ENCODE data around the gene CPNE2.
"Not testable (repeated sequence)": the region's sequence is repeated elsewhere in the genome, so short reads cannot be mapped to it uniquely, and the experiment has no call there.

The CPNE2 gene

DNA sequence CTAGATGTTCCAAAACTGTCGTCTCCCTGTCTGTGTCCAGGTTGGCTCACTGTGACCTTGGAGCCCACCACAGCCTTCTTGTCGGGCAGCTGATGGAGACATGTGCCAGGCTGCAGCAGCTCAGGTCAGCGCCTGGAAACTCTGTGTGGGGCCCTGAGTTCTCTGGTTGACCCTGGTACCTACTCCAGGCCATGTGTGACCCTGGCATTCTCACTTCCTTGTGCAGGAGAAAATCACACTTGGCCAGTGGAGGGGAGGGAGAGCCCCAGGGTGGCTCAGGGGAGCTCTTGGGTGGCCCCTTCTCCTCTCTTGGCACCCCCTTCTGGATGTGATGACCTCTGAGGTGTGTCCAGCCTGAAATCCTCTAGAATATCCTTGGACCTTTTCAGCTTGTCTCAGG lies 25.0 kb upstream of the CPNE2 start:
- no peak overlapping the region for H3K9ac ChIP-seq
- no peaks in the 10 kb centered on the region for H3K27me3 ChIP-seq (ENCODE audit: control insufficient read depth, insufficient read depth, low read length)
- no peaks in the 10 kb centered on the region for H3K4me1 ChIP-seq
- H2AFZ ChIP-seq = no peak overlapping the region
- no peak overlapping the region for H3K4me3 ChIP-seq (ENCODE audit: low read depth, low read length)
- H3K79me2 ChIP-seq = no peaks in the 10 kb centered on the region
- H3K9me3 ChIP-seq (ENCODE audit: control insufficient read depth, low read length) = no peaks in the 10 kb centered on the region
- TF ChIP-seq, protein P1, sequence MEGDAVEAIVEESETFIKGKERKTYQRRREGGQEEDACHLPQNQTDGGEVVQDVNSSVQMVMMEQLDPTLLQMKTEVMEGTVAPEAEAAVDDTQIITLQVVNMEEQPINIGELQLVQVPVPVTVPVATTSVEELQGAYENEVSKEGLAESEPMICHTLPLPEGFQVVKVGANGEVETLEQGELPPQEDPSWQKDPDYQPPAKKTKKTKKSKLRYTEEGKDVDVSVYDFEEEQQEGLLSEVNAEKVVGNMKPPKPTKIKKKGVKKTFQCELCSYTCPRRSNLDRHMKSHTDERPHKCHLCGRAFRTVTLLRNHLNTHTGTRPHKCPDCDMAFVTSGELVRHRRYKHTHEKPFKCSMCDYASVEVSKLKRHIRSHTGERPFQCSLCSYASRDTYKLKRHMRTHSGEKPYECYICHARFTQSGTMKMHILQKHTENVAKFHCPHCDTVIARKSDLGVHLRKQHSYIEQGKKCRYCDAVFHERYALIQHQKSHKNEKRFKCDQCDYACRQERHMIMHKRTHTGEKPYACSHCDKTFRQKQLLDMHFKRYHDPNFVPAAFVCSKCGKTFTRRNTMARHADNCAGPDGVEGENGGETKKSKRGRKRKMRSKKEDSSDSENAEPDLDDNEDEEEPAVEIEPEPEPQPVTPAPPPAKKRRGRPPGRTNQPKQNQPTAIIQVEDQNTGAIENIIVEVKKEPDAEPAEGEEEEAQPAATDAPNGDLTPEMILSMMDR (IDR thresholded peaks at IDR 0.05) = no peak
- no peaks in the 10 kb centered on the region for H3K36me3 ChIP-seq (ENCODE audit: control insufficient read depth, insufficient read depth, low read length)
- H3K27ac ChIP-seq = no peak overlapping the region
- no peak overlapping the region for H3K4me2 ChIP-seq (ENCODE audit: low read length)

DNA sequence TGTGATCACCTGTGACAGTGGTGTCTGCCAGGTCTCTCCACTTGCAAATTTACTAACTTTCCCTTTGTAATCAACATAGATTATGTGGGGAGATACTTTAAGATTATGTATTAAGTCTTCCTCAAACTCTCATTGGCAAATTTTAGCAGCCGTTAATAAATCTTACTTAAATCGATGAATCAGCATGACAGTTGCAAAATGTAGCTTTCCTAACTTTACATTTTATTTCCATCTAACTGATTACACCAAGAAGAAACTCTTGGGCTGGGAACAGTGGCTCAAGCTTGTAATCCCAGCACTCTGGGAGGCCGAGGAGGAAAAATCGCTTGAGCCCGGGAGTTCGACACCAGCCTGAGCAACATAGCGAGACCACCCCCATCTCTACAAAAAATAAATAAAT lies 23.3 kb upstream of the CPNE2 start:
- no peak overlapping the region for H3K4me2 ChIP-seq (ENCODE audit: low read length)
- no peak overlapping the region for H3K4me3 ChIP-seq (ENCODE audit: low read depth, low read length)
- no peak overlapping the region for H3K9ac ChIP-seq
- no peak overlapping the region for H3K27ac ChIP-seq
- H2AFZ ChIP-seq = no peak overlapping the region
- no peaks in the 10 kb centered on the region for H3K27me3 ChIP-seq (ENCODE audit: control insufficient read depth, insufficient read depth, low read length)
- no peaks in the 10 kb centered on the region for H3K36me3 ChIP-seq (ENCODE audit: control insufficient read depth, insufficient read depth, low read length)
- TF ChIP-seq, protein P1 (IDR thresholded peaks at IDR 0.05) = no peak
- no peaks in the 10 kb centered on the region for H3K4me1 ChIP-seq
- H3K79me2 ChIP-seq = no peaks in the 10 kb centered on the region
- no peaks in the 10 kb centered on the region for H3K9me3 ChIP-seq (ENCODE audit: control insufficient read depth, low read length)

DNA sequence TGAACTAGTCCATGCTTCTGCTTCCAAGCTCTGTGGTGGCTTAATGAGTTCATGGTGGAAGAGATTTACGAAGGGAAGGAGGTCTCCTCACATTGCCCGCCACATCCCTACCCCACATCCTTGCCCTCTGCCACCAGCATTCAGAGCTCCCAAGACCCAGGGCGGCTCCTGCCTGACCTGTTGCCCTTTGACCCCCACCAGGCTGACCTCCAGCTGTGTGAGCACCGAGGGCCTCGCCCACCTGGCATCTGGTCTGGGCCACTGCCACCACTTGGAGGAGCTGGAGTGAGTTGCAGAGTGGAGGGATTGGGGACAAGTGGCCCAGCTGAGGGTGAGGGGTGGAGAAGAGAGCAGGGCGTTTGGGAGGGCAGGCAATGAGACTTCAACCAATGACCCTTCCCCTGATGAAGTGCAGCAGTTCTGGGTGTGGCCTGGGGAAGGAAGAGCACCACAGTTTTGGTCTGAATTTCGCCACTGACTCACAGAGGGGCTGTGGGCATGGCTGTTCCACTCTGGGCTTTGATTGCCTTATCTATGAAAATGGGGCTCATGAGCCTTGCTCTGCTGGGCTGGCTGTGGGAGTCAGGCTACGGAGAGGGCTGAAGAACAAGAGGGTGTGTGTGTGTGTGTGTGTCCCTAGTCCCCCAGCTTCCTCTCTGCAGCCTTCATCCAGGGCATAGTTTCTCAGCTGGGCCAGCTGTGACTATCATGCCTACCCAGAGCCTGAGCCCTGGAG lies 22.6 kb upstream of the CPNE2 start:
- H3K79me2 ChIP-seq = no peaks in the 10 kb centered on the region
- no peak overlapping the region for H2AFZ ChIP-seq
- TF ChIP-seq, protein P1 (IDR thresholded peaks at IDR 0.05) = no peak
- no peak overlapping the region for H3K4me2 ChIP-seq (ENCODE audit: low read length)
- no peaks in the 10 kb centered on the region for H3K27me3 ChIP-seq (ENCODE audit: control insufficient read depth, insufficient read depth, low read length)
- H3K36me3 ChIP-seq (ENCODE audit: control insufficient read depth, insufficient read depth, low read length) = no peaks in the 10 kb centered on the region
- no peak overlapping the region for H3K4me3 ChIP-seq (ENCODE audit: low read depth, low read length)
- H3K9me3 ChIP-seq (ENCODE audit: control insufficient read depth, low read length) = no peaks in the 10 kb centered on the region
- no peak overlapping the region for H3K27ac ChIP-seq
- no peaks in the 10 kb centered on the region for H3K4me1 ChIP-seq
- H3K9ac ChIP-seq = no peak overlapping the region

DNA sequence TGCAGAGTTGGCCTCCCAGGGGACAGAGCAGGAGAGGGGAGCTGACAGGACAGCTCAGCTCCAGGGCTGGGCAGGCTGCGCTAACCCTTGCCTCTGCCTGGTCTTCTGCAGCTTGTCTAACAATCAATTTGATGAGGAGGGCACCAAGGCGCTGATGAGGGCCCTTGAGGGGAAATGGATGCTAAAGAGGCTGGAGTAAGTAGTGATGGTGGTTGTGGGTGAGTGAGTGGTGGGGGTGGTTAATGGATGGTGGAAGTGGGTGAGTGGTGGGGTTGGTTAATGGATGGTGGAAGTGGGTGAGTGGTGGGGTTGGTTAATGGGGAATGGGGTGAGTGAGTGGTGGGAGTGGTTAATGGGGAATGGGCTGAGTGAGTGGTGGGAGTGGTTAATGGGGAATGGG lies 22.0 kb upstream of the CPNE2 start:
- Histone ChIP-seq H3K4me1 (no peaks in the 10 kb centered on the region), H3K27me3 (ENCODE audit: control insufficient read depth, insufficient read depth, low read length) (no peaks in the 10 kb centered on the region), H3K36me3 (ENCODE audit: control insufficient read depth, insufficient read depth, low read length) (no peaks in the 10 kb centered on the region), H3K79me2 (no peaks in the 10 kb centered on the region), H3K4me2 (ENCODE audit: low read length) (no peak overlapping the region), H3K9ac (no peak overlapping the region), H3K4me3 (ENCODE audit: low read depth, low read length) (no peak overlapping the region), H3K9me3 (ENCODE audit: control insufficient read depth, low read length) (no peaks in the 10 kb centered on the region), H2AFZ (no peak overlapping the region), H3K27ac (no peak overlapping the region)
- TF ChIP-seq, protein P1 (IDR thresholded peaks at IDR 0.05) = no peak

DNA sequence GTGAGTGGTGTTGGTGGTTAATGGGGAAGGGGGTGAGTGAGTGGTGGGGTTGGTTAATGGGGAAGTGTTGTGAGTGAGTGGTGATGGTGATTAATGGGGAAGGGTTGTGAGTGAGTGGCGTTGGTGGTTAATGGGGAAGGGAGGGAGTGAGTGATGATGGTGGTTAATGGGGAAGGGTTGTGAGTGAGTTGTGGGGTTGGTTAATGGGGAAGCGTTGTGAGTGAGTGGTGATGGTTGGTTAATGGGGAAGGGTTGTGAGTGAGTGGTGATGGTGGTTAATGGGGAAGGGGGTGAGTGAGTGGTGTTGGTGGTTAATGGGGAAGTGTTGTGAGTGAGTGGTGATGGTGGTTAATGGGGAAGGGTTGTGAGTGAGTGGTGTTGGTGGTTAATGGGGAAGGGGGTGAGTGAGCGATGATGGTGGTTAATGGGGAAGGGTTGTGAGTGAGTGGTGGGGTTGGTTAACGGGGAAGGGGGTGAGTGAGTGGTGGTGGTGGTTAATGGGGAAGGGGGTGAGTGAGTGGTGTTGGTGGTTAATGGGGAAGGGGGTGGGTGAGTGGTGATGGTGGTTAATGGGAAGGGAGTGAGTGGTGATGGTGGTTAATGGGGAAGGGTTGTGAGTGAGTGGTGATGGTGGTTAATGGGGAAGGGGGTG lies 21.2 kb upstream of the CPNE2 start:
- H3K27ac ChIP-seq; H3K9ac ChIP-seq; H3K27me3 ChIP-seq (ENCODE audit: control insufficient read depth, insufficient read depth, low read length); H3K4me1 ChIP-seq; H3K4me2 ChIP-seq (ENCODE audit: low read length); H2AFZ ChIP-seq; H3K4me3 ChIP-seq (ENCODE audit: low read depth, low read length); H3K79me2 ChIP-seq; H3K9me3 ChIP-seq (ENCODE audit: control insufficient read depth, low read length); H3K36me3 ChIP-seq (ENCODE audit: control insufficient read depth, insufficient read depth, low read length): not testable (repeated sequence)

All from parathyroid adenoma (tissue), 2 donors.